Stimulated activated naive CD4-positive, alpha-beta T cell (primary cell): Measurements from ENCODE around the gene ADAMTSL2.

ENCODE experiments used
- DNase-seq, 6 experiments: peaks; one replicate each; lab custom pipeline; 2025; lab: John Stamatoyannopoulos, UW

ADAMTSL2 gene

GRCh38 chr9:133589454-133590227, 55.1 kb downstream of the ADAMTSL2 start:
- DNase-seq, result peak in 5 of 6 experiments; percentile 13 to 39 (median 23)

- DNase-seq, result no peak
Observed at GRCh38 chr9:133590231-133590855, 55.8 kb downstream of the ADAMTSL2 start.

GRCh38 chr9:133591116-133591910, 56.8 kb downstream of the ADAMTSL2 start:
- no peak for DNase-seq

GRCh38 chr9:133591985-133592384, 57.5 kb downstream of the ADAMTSL2 start:
- no peak for DNase-seq

GRCh38 chr9:133592731-133593409, 58.4 kb downstream of the ADAMTSL2 start:
- no peak for DNase-seq

GRCh38 chr9:133593587-133594253, 59.2 kb downstream of the ADAMTSL2 start:
- DNase-seq, result no peak

- no peak for DNase-seq
Observed at GRCh38 chr9:133594310-133594709, 59.8 kb downstream of the ADAMTSL2 start.

GRCh38 chr9:133595910-133596309, 61.4 kb downstream of the ADAMTSL2 start:
- DNase-seq, result no peak

GRCh38 chr9:133597316-133597957, 62.9 kb downstream of the ADAMTSL2 start:
- DNase-seq, result no peak

- no peak for DNase-seq
Observed at GRCh38 chr9:133598978-133599377, 64.5 kb downstream of the ADAMTSL2 start.

GRCh38 chr9:133599470-133600173, 65.1 kb downstream of the ADAMTSL2 start:
- no peak for DNase-seq

GRCh38 chr9:133600739-133601138, 66.2 kb downstream of the ADAMTSL2 start:
- no peak for DNase-seq

GRCh38 chr9:133601746-133602145, 67.2 kb downstream of the ADAMTSL2 start:
- DNase-seq, result no peak

GRCh38 chr9:133602277-133602676, 67.8 kb downstream of the ADAMTSL2 start:
- no peak for DNase-seq

- no peak for DNase-seq
Observed at GRCh38 chr9:133603135-133603927, 68.8 kb downstream of the ADAMTSL2 start.

GRCh38 chr9:133604214-133604613, 69.7 kb downstream of the ADAMTSL2 start:
- peak in 2 of 6 experiments; percentile 7 to 21 for DNase-seq

GRCh38 chr9:133604856-133605255, 70.4 kb downstream of the ADAMTSL2 start:
- DNase-seq, result no peak

- DNase-seq, result no peak
Observed at GRCh38 chr9:133605446-133605845, 70.9 kb downstream of the ADAMTSL2 start.

GRCh38 chr9:133605856-133606707, 71.6 kb downstream of the ADAMTSL2 start:
- DNase-seq, result no peak
